Measurements from ENCODE around the gene NFIB. TPM values are rescaled to one million over a fixed set of nuclear protein-coding genes. Genes with fewer than 3 reads are reported as not detected.

Gene NFIB
- total RNA-seq, 2 experiments from 2014 or later, result 13.7 to 25.1 TPM

DNA sequence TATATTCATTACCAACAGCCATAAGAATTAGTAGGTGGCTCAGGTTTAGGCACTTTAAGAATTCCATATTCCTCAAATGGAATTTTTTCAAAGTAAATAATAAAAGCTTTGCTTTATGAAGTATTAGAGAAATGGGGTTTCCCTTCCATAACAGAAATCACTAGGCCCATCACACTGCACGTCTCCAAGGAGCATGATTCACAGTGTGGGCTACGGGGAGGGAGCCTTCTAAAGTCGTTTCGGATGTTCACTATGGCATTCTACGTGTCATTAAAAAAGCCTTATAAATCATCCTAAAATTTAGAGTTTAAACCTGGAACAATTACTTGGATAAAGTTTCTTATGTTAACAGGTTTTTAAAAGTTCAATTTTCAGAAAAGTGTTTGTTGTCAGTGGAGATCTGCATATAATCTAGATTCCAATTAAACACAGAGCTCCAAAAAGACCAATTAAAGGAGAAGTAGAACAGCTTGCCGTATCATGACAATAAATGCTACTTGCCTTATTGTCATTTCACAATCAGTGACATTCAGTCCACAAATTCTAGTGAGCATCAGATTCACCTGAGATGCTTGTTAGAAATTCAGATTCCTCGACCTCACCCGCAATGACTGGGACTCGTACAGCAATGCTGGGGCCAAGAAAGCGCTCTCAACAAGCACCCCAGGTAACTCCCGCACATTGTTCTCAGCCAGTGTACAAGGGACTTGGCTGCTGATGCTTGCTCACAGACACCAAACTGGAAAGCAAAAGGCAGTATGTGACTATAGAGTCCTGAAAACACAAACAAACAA, 115.7 kb downstream of the NFIB start:
- H4K20me1 ChIP-seq (ENCODE audit: insufficient read depth, low read length), result no peaks in the 10 kb centered on the region
- no peak overlapping the region for H2AFZ ChIP-seq (ENCODE audit: low read length)
- peaks cover 5% of the 10 kb centered on the region for H3K4me1 ChIP-seq (ENCODE audit: insufficient read depth, low read length, poor library complexity, severe bottlenecking)
- BruUV-seq (replicated peaks), result no TSS peak
- no peak overlapping the region for H3K4me2 ChIP-seq (ENCODE audit: low read length)
- H3K36me3 ChIP-seq (ENCODE audit: insufficient read depth, low read length), result no peaks in the 10 kb centered on the region
- no peak for TF ChIP-seq EZH2phosphoT487 (IDR thresholded peaks at IDR 0.05; ENCODE audit: borderline replicate concordance, low read depth, low read length)
- TF ChIP-seq, protein P1, sequence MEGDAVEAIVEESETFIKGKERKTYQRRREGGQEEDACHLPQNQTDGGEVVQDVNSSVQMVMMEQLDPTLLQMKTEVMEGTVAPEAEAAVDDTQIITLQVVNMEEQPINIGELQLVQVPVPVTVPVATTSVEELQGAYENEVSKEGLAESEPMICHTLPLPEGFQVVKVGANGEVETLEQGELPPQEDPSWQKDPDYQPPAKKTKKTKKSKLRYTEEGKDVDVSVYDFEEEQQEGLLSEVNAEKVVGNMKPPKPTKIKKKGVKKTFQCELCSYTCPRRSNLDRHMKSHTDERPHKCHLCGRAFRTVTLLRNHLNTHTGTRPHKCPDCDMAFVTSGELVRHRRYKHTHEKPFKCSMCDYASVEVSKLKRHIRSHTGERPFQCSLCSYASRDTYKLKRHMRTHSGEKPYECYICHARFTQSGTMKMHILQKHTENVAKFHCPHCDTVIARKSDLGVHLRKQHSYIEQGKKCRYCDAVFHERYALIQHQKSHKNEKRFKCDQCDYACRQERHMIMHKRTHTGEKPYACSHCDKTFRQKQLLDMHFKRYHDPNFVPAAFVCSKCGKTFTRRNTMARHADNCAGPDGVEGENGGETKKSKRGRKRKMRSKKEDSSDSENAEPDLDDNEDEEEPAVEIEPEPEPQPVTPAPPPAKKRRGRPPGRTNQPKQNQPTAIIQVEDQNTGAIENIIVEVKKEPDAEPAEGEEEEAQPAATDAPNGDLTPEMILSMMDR (conservative IDR thresholded peaks at IDR 0.05; ENCODE audit: low read length), result no peak
- H3K9me3 ChIP-seq (ENCODE audit: low read length), result no peaks in the 10 kb centered on the region
- H3K27ac ChIP-seq (ENCODE audit: low read depth, low read length, poor library complexity, severe bottlenecking), result no peak overlapping the region
- CTCF ChIA-PET (ENCODE audit: unreplicated experiment), result no interaction called here
- no peak for DNase-seq (ENCODE audit: low spot score)
- no peak overlapping the region for H3K4me3 ChIP-seq (ENCODE audit: low read depth, low read length, poor library complexity, severe bottlenecking)
- intact Hi-C loops (cut with micrococcal nuclease; ENCODE audit: unreplicated experiment), result no loop called here
- H3K79me2 ChIP-seq (ENCODE audit: insufficient read depth, low read depth, low read length), result no peaks in the 10 kb centered on the region
- no peaks in the 10 kb centered on the region for H3K9me2 ChIP-seq (ENCODE audit: insufficient read depth, low read length)
- POLR2A ChIA-PET, result interaction anchor here (0.7 to 2.2 kb wide), 5 partner anchors 8 to 435 kb away, joined by 3 to 8 read pairs (median 5); no protein-coding TSS in a partner anchor

DNA sequence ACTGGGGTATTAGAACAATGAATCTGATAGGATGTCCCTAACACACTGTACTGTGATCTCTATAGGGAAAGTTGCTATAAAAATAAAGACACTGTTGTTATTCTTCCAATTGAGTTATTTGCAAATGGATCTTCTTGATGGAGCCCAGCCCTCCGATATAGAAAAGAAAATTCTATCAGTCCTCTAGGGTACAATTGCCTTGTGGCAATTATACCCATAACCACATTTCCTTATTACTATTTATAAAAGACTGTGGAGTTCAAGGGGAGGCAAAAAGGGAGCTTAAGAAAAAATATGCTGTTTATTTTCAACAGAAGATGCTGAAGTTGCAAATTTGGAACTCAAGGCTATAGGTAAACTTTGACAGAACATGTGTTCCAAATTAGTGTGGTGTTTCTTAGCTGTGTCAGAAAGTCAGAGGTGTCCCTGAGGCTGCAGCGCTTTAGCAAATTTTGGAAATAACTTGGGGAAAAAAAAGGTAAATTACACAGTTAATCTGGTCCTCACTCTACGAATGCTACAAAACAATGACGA, 116.5 kb downstream of the NFIB start:
- H3K4me1 ChIP-seq (ENCODE audit: insufficient read depth, low read length, poor library complexity, severe bottlenecking), result peaks cover 5% of the 10 kb centered on the region
- no TSS peak for BruUV-seq (replicated peaks)
- H3K9me2 ChIP-seq (ENCODE audit: insufficient read depth, low read length), result no peaks in the 10 kb centered on the region
- no peak overlapping the region for H3K27ac ChIP-seq (ENCODE audit: low read depth, low read length, poor library complexity, severe bottlenecking)
- no peaks in the 10 kb centered on the region for H3K9me3 ChIP-seq (ENCODE audit: low read length)
- ChIA-PET POLR2A (interaction anchor here (0.8 to 2.2 kb wide), 5 partner anchors 9 to 135 kb away, joined by 3 to 8 read pairs (median 5); no protein-coding TSS in a partner anchor), CTCF (ENCODE audit: unreplicated experiment) (no interaction called here)
- H3K4me3 ChIP-seq (ENCODE audit: low read depth, low read length, poor library complexity, severe bottlenecking), result no peak overlapping the region
- no peaks in the 10 kb centered on the region for H3K79me2 ChIP-seq (ENCODE audit: insufficient read depth, low read depth, low read length)
- no peak overlapping the region for H2AFZ ChIP-seq (ENCODE audit: low read length)
- intact Hi-C loops (cut with micrococcal nuclease; ENCODE audit: unreplicated experiment), result no loop called here
- H3K36me3 ChIP-seq (ENCODE audit: insufficient read depth, low read length), result no peaks in the 10 kb centered on the region
- H3K4me2 ChIP-seq (ENCODE audit: low read length), result no peak overlapping the region
- TF ChIP-seq EZH2phosphoT487 (IDR thresholded peaks at IDR 0.05; ENCODE audit: borderline replicate concordance, low read depth, low read length), result no peak
- no peaks in the 10 kb centered on the region for H4K20me1 ChIP-seq (ENCODE audit: insufficient read depth, low read length)
- no peak for DNase-seq (ENCODE audit: low spot score)

DNA sequence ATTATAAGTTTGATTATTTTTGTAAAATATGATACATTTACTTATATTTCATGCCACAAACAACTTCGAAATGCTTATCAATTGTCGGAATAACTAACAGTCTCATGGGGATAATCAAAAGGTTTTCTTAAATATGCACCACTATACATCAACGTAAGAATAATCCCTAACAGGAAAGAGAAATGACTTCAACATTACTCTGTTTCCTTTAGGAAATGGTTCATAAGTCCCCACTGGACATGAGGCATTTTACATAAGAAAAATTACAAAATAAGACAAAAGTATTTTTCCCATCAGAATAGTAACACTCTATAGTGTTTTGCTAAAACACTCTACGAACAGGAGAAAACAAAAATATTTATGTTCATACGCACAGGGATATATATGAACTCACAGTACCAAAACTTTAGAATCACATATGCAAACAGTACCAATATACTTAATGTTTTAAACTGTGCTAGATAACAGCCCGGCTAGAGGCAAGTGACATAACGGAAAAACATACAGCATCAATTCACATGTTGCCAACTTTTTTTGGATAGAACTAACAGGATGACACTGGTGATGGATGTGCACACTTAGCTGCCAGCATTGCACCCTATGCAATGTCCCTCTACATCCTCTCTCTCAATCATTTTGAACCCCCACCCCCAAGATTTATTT, 120.5 kb downstream of the NFIB start:
- intact Hi-C loops (cut with micrococcal nuclease; ENCODE audit: unreplicated experiment), result no loop called here
- Histone ChIP-seq H3K4me1 (ENCODE audit: insufficient read depth, low read length, poor library complexity, severe bottlenecking) (peaks cover 19% of the 10 kb centered on the region), H3K36me3 (ENCODE audit: insufficient read depth, low read length) (no peaks in the 10 kb centered on the region), H3K79me2 (ENCODE audit: insufficient read depth, low read depth, low read length) (no peaks in the 10 kb centered on the region), H4K20me1 (ENCODE audit: insufficient read depth, low read length) (no peaks in the 10 kb centered on the region), H3K27ac (ENCODE audit: low read depth, low read length, poor library complexity, severe bottlenecking) (no peak overlapping the region), H3K9me3 (ENCODE audit: low read length) (no peaks in the 10 kb centered on the region), H3K4me3 (ENCODE audit: low read depth, low read length, poor library complexity, severe bottlenecking) (no peak overlapping the region), H2AFZ (ENCODE audit: low read length) (no peak overlapping the region), H3K4me2 (ENCODE audit: low read length) (no peak overlapping the region), H3K9me2 (ENCODE audit: insufficient read depth, low read length) (no peaks in the 10 kb centered on the region)
- DNase-seq (ENCODE audit: low spot score), result no peak
- BruUV-seq (replicated peaks), result no TSS peak
- CTCF ChIA-PET (ENCODE audit: unreplicated experiment), result no interaction called here
- no peak for TF ChIP-seq EZH2phosphoT487 (IDR thresholded peaks at IDR 0.05; ENCODE audit: borderline replicate concordance, low read depth, low read length)
- TF ChIP-seq, protein P1 (conservative IDR thresholded peaks at IDR 0.05; ENCODE audit: low read length), result no peak
- POLR2A ChIA-PET, result no interaction called here
